Neural progenitor cell (in vitro differentiated cells): ENCODE data around the gene SCN1B.

Experiments
- EZH2 ChIP-seq: fragments of 200-600 bp; sonication (generic); IDR thresholded peaks from 2 replicates; pipeline ENCODE4 v1.6.1; 2017; ENCODE audit warnings: antibody characterized with exemption, mild to moderate bottlenecking, moderate library complexity
- EZH2phosphoT487 ChIP-seq: fragments of 200-600 bp; sonication (generic); IDR thresholded peaks from 2 replicates; pipeline ENCODE4 v1.6.1; 2017; ENCODE audit warnings: antibody characterized with exemption
- TF ChIP-seq, protein P1 (sequence below): fragments of 200-600 bp; sonication (generic); IDR thresholded peaks from 2 replicates; pipeline ENCODE4 v1.5.1; 2017; ENCODE audit warnings: antibody characterized with exemption, mild to moderate bottlenecking

DNA sequence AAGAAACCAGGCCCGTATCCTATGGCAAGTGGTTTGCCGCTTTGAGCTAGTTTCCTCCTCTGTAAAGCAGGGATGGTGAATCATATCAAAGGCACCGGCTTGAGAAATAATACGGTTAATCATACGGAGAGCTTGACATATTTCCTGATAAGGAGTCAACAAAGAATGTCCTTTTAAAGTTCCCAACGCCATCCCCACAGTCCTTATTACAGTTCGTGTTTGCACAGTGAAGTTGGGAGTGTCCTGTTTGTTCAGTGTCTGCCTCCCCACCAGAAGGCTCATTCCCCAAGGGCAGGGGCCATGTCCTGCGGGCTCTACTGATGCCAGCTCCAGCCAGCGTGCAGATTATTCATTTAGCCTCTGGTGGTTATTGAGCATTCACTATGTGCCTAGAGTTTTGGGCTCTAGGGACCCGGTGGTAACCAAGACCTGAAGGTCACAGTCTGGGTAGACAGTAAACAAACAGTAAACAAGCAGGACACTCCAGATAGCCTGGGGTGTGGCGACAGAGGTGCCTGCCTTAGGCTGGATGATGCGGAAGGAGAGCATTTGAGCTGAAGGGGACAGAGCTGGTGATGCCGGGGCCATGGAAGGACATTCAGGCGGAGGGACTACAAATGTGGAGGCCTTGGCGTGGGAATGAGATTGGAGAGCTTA is 23.8 kb upstream of the SCN1B start:
- TF ChIP-seq, protein P1, sequence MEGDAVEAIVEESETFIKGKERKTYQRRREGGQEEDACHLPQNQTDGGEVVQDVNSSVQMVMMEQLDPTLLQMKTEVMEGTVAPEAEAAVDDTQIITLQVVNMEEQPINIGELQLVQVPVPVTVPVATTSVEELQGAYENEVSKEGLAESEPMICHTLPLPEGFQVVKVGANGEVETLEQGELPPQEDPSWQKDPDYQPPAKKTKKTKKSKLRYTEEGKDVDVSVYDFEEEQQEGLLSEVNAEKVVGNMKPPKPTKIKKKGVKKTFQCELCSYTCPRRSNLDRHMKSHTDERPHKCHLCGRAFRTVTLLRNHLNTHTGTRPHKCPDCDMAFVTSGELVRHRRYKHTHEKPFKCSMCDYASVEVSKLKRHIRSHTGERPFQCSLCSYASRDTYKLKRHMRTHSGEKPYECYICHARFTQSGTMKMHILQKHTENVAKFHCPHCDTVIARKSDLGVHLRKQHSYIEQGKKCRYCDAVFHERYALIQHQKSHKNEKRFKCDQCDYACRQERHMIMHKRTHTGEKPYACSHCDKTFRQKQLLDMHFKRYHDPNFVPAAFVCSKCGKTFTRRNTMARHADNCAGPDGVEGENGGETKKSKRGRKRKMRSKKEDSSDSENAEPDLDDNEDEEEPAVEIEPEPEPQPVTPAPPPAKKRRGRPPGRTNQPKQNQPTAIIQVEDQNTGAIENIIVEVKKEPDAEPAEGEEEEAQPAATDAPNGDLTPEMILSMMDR, result no peak
- no peak for TF ChIP-seq EZH2
- no peak for TF ChIP-seq EZH2phosphoT487
